ENCODE results near the gene ECE1.

ECE1 gene

GRCh38 chr1:21317690-21318043 lies 27.4 kb upstream of the ECE1 start:
- H3K27me3 ChIP-seq (ENCODE audit: insufficient read depth, poor library complexity, severe bottlenecking): no peaks in the 10 kb centered on the region
- TF ChIP-seq SPI1 (IDR thresholded peaks at IDR 0.05; ENCODE audit: borderline replicate concordance, low read depth) (no peak), CTCF (IDR thresholded peaks at IDR 0.05; ENCODE audit: insufficient read depth, low read length) (no peak), POLR2AphosphoS5 (IDR thresholded peaks at IDR 0.05; ENCODE audit: low read depth) (no peak), GABPA (IDR thresholded peaks at IDR 0.05; ENCODE audit: low read depth) (no peak), REST (IDR thresholded peaks at IDR 0.05; ENCODE audit: insufficient replicate concordance, low read depth) (no peak)
- H3K27ac ChIP-seq (replicated peaks): no peak overlapping the region
- H3K4me3 ChIP-seq (replicated peaks; ENCODE audit: insufficient read depth, low read length): no peak overlapping the region
- DNase-seq (ENCODE audit: low read depth in 1 of 2, low spot score in 1 of 2): no peak

GRCh38 chr1:21317035-21317689 lies 26.9 kb upstream of the ECE1 start:
- TF ChIP-seq SPI1 (IDR thresholded peaks at IDR 0.05; ENCODE audit: borderline replicate concordance, low read depth): no peak
- no peak for TF ChIP-seq GABPA (IDR thresholded peaks at IDR 0.05; ENCODE audit: low read depth)
- TF ChIP-seq REST (IDR thresholded peaks at IDR 0.05; ENCODE audit: insufficient replicate concordance, low read depth): no peak
- no peak for TF ChIP-seq CTCF (IDR thresholded peaks at IDR 0.05; ENCODE audit: insufficient read depth, low read length)
- TF ChIP-seq POLR2AphosphoS5 (IDR thresholded peaks at IDR 0.05; ENCODE audit: low read depth): no peak
- no peak overlapping the region for H3K27ac ChIP-seq (replicated peaks)
- H3K4me3 ChIP-seq (replicated peaks; ENCODE audit: insufficient read depth, low read length): no peak overlapping the region
- no peaks in the 10 kb centered on the region for H3K27me3 ChIP-seq (ENCODE audit: insufficient read depth, poor library complexity, severe bottlenecking)
- DNase-seq (ENCODE audit: low read depth in 1 of 2, low spot score in 1 of 2): no peak

GRCh38 chr1:21314743-21315396 lies 24.6 kb upstream of the ECE1 start:
- Histone ChIP-seq H3K4me3 (replicated peaks; ENCODE audit: insufficient read depth, low read length) (no peak overlapping the region), H3K27me3 (ENCODE audit: insufficient read depth, poor library complexity, severe bottlenecking) (no peaks in the 10 kb centered on the region), H3K27ac (replicated peaks) (no peak overlapping the region)
- DNase-seq (ENCODE audit: low read depth in 1 of 2, low spot score in 1 of 2): no peak
- no peak for TF ChIP-seq GABPA (IDR thresholded peaks at IDR 0.05; ENCODE audit: low read depth)
- TF ChIP-seq POLR2AphosphoS5 (IDR thresholded peaks at IDR 0.05; ENCODE audit: low read depth): no peak
- no peak for TF ChIP-seq CTCF (IDR thresholded peaks at IDR 0.05; ENCODE audit: insufficient read depth, low read length)
- TF ChIP-seq REST (IDR thresholded peaks at IDR 0.05; ENCODE audit: insufficient replicate concordance, low read depth): no peak
- TF ChIP-seq SPI1 (IDR thresholded peaks at IDR 0.05; ENCODE audit: borderline replicate concordance, low read depth): no peak

All from HL-60 (cell line).